ENCODE measurements around the gene CNOT6L.

- TF ChIP-seq CTCF (conservative IDR thresholded peaks at IDR 0.05; ENCODE audit: low read length) (no peak), EZH2phosphoT487 (IDR thresholded peaks at IDR 0.05; ENCODE audit: borderline replicate concordance) (no peak)
Measured at GRCh38 chr4:77788990-77789389, 30.2 kb downstream of the CNOT6L start.

Data from Loucy (cell line).